ENCODE measurements around the gene L1TD1. TPM values are rescaled to one million over a fixed set of nuclear protein-coding genes. Genes with fewer than 3 reads are reported as not detected.

The L1TD1 gene
- total and polyA plus RNA-seq, 12 donors = 0.16 to 1.1 (median 0.46) TPM

DNA sequence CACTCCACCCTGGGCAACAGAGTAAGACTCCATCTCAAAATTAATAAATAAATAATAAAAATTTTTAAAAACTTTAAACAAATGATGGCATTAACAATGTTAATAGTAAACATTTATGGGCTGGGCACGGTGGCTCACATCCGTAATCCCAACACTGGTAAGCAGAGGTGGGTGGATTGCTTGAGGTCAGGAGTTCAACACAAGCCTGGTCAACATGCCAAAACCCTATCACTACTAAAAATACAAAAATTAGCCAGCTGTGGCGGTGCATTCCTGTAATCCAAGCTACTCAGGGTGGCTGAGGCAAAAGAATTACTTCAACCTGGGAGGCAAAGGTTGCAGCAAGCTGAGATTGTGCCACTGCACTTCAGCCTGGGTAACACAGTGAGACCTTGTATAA lies 9.0 kb upstream of the L1TD1 start:
- DNase-seq = no peak
- Histone ChIP-seq H3K27me3 (no peaks in the 10 kb centered on the region), H3K9me3 (replicated peaks in 1 of 3) (no peaks in the 10 kb centered on the region), H3K27ac (no peak overlapping the region), H3K36me3 (replicated peaks in 1 of 2) (no peaks in the 10 kb centered on the region), H3K4me3 (no peak overlapping the region), H3K4me1 (replicated peaks in 1 of 2) (no peaks in the 10 kb centered on the region)
- 80 to 88% (median 81%) methylated on average over 3 of the region's 3 CpGs for WGBS, 4 donors
- intact Hi-C loops (cut with DNase I) = no loop called here
- TF ChIP-seq, protein P1, sequence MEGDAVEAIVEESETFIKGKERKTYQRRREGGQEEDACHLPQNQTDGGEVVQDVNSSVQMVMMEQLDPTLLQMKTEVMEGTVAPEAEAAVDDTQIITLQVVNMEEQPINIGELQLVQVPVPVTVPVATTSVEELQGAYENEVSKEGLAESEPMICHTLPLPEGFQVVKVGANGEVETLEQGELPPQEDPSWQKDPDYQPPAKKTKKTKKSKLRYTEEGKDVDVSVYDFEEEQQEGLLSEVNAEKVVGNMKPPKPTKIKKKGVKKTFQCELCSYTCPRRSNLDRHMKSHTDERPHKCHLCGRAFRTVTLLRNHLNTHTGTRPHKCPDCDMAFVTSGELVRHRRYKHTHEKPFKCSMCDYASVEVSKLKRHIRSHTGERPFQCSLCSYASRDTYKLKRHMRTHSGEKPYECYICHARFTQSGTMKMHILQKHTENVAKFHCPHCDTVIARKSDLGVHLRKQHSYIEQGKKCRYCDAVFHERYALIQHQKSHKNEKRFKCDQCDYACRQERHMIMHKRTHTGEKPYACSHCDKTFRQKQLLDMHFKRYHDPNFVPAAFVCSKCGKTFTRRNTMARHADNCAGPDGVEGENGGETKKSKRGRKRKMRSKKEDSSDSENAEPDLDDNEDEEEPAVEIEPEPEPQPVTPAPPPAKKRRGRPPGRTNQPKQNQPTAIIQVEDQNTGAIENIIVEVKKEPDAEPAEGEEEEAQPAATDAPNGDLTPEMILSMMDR (IDR thresholded peaks at IDR 0.05) = no peak
- TF ChIP-seq POLR2A (IDR thresholded peaks at IDR 0.05) = no peak

DNA sequence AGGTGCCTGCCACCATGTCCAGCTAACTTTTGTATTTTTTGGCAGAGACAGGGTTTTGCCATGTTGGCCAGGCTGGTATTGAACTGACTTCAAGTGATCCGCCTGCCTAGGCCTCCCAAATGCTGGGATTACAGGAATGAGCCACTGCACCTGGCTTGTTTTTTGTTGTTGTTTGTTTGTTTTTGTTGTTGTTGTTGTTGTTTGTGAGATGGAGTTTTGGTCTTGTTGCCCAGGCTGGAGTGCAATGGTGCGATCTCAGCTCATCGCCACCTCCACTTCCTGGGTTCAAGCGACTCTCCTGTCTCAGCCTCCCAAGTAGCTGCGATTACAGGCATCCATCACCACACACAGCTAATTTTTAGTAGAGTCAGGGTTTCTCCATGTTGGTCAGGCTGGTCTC lies 7.1 kb upstream of the L1TD1 start:
- Histone ChIP-seq H3K36me3 (replicated peaks in 1 of 2) (no peaks in the 10 kb centered on the region), H3K4me3 (no peak overlapping the region), H3K9me3 (replicated peaks in 1 of 3) (no peaks in the 10 kb centered on the region), H3K27me3 (no peaks in the 10 kb centered on the region), H3K4me1 (replicated peaks in 1 of 2) (no peaks in the 10 kb centered on the region), H3K27ac (no peak overlapping the region)
- intact Hi-C loops (cut with DNase I) = no loop called here
- 91 to 97% (median 94%) methylated on average over 5 of the region's 5 CpGs for WGBS, 4 donors
- TF ChIP-seq POLR2A (IDR thresholded peaks at IDR 0.05) = no peak
- no peak for DNase-seq

DNA sequence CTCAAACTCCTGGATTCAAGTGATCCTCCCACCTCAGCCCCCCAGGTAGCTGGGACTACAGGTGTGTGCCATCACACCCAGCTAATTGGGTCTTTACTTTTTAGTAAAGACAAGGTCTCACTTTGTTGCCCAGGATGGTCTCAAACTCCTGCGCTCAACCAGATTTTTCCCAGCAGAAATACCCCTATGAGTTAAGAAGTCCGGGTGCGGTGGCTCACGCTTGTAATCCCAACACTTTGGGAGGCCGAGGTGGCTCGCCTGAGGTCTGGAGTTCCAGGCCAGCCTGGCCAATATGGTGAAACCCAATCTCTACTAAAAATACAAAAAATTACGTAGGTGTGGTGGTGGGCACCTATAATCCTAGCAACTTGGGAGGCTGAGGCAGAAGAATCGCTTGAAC lies 6.5 kb upstream of the L1TD1 start:
- Histone ChIP-seq H3K9me3 (replicated peaks in 1 of 3) (no peaks in the 10 kb centered on the region), H3K36me3 (replicated peaks in 1 of 2) (no peaks in the 10 kb centered on the region), H3K27ac (no peak overlapping the region), H3K4me3 (no peak overlapping the region), H3K27me3 (no peaks in the 10 kb centered on the region), H3K4me1 (replicated peaks in 1 of 2) (no peaks in the 10 kb centered on the region)
- TF ChIP-seq, protein P1 (IDR thresholded peaks at IDR 0.05) = no peak
- TF ChIP-seq POLR2A (IDR thresholded peaks at IDR 0.05) = no peak
- WGBS, 4 donors = 91 to 98% (median 92%) methylated on average over 8 of the region's 8 CpGs
- intact Hi-C loops (cut with DNase I) = no loop called here
- no peak for DNase-seq

DNA sequence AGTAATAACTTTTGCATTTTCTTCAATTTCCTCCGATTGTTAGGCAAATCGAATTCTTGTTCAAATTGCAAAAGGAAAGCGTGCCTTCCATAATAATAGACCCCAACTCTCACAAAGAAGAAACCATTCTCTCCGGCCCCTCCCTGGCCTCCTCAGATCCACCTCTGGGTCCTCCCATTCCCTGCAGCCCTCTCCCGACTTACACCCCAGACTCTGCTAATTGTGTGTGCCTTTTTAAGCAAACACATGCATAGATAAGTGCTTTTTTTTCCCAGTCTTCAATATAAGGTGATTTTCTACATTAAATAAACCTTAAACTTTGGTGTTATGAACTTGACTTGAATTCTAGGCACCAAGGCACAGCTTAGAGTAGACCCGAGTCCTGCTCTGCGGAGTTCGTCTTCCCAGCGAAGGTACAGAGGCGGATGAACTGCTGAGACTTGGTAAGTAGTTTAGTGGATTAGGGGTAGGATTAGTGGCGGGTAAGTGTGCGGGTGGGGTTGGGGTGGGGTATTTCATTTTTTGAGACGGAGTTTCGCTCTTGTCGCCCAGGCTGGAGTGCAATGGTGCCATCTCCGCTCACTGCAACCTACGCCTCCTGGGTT lies 1.5 kb downstream of the L1TD1 start:
- H3K36me3 ChIP-seq (replicated peaks in 1 of 2) = no peaks in the 10 kb centered on the region
- 74 to 81% (median 80%) methylated on average over 16 to 17 of the region's 17 CpGs for WGBS, 4 donors
- peaks cover 0 to 7% of the 10 kb centered on the region in 2 donors for H3K4me1 ChIP-seq (replicated peaks in 1 of 2)
- DNase-seq = no peak
- no peak for TF ChIP-seq POLR2A (IDR thresholded peaks at IDR 0.05)
- TF ChIP-seq, protein P1 (IDR thresholded peaks at IDR 0.05) = no peak
- H3K27me3 ChIP-seq = peaks cover 15% of the 10 kb centered on the region
- intact Hi-C loops (cut with DNase I) = no loop called here
- H3K27ac ChIP-seq = no peak overlapping the region
- H3K9me3 ChIP-seq (replicated peaks in 1 of 3) = no peaks in the 10 kb centered on the region
- no peak overlapping the region for H3K4me3 ChIP-seq

All from adrenal gland (tissue), 12 donors.